NCI-H2171 treated with DMSO at 0.1 percent for 48 hours (cell line): ENCODE measurements around the gene EPHB1.

Source experiments
- DNase-seq: peaks from one replicate; lab custom pipeline; 2025; lab: John Stamatoyannopoulos, UW

The EPHB1 gene

DNA sequence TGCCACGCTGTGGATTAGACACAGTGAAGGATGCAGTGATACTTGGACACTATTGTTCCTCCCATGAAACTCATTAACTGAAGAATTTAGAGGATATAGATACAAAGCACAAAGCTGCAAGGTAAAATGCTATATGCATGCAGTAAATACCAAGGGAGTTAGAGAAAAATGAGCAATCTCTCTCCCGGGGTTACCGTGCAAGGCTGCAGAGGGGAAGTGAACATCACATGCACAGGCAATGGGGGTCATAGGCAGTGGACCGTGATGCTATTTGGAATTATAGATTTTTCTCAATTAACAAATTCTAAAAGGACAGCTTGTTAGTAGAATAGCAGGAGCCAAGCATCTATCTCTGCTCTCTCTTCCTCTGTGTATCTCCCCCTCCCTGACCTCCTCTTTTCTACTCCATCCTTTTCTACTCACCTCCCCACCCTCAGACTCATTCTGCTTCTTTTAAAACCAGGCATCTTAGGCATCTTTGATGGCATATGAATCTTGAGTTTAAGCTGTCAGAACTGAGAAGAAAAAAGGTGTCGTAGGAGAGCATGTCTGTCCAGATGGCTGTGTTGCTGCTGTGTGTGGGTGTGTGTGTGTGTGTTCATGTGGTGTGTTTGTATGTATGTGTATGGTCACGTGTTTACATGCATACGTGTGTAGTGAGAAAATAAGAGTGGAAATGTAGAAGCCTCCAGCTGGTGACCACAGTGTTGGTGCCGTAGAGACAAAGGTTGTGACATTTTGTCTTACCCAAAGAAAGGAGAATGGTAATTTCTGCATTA, 339.0 kb downstream of the EPHB1 start:
- peak; percentile 37 for DNase-seq

- peak; percentile 77 for DNase-seq
Observed at GRCh38 chr3:135134684-135135075, 339.6 kb downstream of the EPHB1 start.

DNA sequence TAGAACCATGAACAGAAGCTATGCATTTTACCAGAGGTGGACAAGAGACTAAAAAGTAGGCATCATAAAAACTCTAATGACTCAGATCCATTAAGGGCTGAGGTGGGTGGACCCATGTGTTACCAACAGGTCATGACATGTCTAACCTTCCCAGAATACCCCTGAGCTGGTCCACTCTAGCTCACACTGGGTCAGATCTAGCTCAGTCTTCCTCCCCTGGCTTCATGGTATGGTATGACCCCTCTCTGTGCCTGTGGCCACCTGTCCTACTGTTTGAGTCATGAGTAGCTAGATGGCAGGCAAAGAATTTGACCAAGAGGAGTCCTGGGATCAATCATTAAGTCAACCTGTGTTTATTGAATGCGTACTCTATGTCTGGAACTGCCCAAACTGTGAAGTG, 340.4 kb downstream of the EPHB1 start:
- no peak for DNase-seq

DNA sequence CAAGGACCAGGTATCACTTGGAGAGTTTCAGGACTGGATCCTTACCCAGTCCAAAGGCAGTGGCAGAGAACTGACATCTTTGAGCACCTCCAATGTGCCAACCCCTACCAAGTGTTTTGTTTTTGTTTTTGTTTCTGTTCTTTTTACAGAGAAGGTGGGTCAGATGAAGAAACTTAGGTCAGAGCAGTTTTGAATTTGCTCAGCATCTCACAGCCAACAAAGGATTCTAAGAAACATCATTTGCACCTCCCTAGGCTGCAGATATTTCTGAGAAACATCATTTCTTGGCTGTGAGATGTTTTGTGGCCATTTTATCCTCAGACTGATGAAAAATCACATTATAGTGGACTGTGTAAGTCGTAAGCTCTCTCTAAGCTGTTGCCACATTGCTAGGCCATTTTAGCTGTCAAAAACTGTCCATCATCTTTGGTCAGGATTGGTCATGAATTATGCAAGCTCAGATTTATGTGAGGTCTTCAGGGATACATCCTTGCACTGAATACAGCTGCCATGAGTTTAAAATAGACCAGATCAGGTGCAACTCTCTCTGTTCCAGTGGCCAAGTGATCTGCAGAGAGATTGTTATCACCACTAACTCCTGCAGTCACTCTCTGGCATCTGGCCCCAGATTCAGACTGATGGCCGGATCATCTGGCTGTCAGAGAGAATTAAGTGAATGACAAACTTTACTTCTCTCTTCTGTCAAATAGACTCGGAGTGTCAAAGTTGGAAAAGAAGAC, 341.5 kb downstream of the EPHB1 start:
- no peak for DNase-seq

- no peak for DNase-seq
Observed at GRCh38 chr3:135137296-135137695, 342.2 kb downstream of the EPHB1 start.

GRCh38 chr3:135138776-135139175, 343.7 kb downstream of the EPHB1 start:
- no peak for DNase-seq

DNA sequence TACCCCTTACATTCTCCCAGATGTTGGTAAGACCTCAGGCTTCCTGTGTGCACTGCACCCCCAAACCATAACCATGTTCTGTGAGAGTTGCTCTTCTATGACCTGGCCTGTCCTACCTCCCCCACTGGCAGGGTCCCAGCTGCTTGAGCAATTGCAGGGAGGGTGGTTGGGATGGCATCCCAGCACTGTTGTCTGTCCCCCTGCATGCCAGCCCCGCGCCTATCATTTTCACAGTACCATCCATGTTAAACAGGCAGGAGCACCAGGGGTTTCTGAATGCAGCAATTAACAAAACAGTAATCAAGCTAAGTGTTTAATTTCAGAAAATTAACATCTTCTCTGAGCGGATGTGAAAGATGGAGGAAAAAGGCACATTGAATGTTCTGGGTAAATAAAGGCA, 345.5 kb downstream of the EPHB1 start:
- DNase-seq = no peak

GRCh38 chr3:135141160-135141559, 346.1 kb downstream of the EPHB1 start:
- DNase-seq = peak; percentile 77

DNA sequence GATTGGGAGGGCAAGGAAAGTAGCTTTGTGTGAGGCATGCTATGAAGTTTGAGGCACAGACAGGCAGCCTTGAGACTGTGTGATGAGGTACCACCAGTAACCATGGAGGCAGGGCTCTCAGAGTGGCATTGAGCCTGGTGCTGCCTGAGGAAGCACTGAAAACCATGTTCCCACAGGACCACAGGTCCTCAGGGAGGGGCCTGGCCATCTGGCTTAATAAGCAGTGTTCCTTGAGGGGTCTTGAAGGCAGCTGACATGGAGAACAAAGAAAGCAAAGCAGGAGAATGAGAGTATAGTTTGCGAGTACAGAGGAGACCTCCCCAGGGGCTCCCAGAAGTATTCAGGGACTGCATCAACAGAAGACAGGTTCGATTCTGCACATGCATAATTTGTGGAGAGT, 346.6 kb downstream of the EPHB1 start:
- DNase-seq = peak; percentile 77

- DNase-seq = no peak
Observed at GRCh38 chr3:135142530-135142929, 347.5 kb downstream of the EPHB1 start.

- no peak for DNase-seq
Observed at GRCh38 chr3:135143474-135143873, 348.4 kb downstream of the EPHB1 start.

- no peak for DNase-seq
Observed at GRCh38 chr3:135145581-135145980, 350.5 kb downstream of the EPHB1 start.

- DNase-seq = no peak
Observed at GRCh38 chr3:135147657-135148056, 352.6 kb downstream of the EPHB1 start.

DNA sequence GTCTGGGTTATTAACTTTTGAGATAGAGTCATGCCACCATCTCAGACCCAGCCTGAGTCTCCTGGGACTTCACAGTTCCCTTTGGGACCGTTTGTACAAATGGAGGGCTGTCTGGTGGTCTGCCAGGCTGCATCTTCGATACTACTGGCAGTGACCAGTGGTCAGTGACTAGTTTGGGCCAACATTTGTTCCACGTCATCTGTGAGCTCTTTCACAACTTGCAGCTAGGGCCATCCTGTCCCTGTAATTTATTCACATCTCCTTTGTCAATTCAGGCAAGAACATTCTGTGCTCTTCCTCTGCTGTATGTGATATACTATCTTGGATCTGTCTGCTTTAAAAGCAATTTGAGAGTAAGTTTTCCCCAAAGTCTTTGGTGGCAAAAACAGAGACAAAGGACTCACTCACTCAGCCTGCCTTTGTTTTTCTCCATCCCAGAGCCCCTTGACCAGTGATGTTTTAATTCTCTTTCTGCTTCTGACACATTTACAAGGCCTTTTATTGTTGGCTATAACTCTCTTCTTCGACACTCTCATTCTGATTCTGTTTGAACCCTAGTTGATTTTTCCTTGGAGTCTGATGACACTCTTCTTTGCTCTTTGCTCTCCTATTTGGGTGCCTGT, 353.4 kb downstream of the EPHB1 start:
- no peak for DNase-seq

DNA sequence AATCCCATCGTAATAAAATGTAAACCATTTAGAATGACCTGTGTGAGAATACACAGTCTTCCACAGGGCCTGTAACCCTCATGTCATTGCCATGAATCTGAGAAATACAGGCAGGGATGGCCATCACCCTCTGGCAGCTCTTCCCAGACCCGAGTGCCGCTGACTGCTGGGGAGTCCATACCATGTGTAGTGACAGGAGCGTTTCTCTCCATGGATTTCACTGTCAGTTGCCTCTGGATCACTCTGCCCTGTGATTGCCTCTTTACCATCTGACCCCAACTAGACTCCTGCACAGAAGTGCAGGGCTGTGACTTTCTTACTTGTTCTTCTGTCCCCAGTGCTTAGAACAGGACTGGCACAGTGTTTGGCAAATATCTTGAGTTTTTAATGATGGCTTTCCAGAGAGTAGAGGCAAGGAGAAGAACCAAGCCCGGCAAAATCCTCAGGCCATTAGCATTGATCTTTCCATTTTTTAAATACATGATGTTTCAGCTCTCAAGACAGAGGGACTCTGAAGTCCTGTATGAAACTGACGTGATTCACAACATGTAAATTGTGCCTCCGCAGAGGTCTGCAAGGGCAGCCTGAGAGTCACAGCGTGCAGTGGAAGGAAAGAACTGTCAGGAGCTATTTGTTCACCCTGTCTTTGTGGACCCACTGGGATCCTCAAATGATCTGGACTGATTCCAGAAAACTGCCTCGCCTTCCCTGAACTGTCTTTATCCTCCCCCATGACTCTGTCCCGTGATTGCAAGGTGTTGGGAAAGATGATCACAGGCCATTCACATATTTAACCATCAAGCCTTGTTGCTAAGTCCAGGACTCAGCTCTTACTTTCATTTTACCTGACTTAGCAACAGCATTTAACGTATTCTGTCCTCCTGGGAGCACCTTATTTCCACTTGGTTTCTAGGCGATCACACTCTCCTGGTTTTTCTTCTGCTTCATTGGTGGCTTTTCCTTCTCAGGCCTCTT, 354.9 kb downstream of the EPHB1 start:
- DNase-seq = no peak

GRCh38 chr3:135154186-135154585, 359.1 kb downstream of the EPHB1 start:
- no peak for DNase-seq

DNA sequence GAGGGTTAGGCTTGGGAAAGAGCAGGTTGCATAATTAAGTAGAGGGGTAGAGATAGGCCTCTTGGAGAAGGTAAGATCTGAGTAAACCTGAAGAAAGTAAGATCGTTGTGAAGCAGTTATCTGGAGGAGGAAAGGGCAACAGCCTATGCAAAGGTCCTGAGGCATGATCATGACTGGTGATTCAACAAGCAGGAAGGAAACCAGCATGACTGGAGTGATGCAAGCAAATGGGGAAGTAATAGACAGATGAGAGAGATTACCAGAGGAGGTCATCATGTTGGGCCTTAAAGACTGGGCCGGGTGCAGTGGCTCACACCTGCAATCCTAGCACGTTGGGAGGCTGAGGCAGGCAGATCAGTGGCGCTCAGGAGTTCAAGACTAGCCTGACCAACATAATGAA, 360.2 kb downstream of the EPHB1 start:
- no peak for DNase-seq

- DNase-seq = no peak
Observed at GRCh38 chr3:135155791-135156190, 360.7 kb downstream of the EPHB1 start.

GRCh38 chr3:135157045-135157740, 362.1 kb downstream of the EPHB1 start:
- no peak for DNase-seq

- DNase-seq = no peak
Observed at GRCh38 chr3:135158520-135158919, 363.5 kb downstream of the EPHB1 start.

GRCh38 chr3:135159681-135160247, 364.7 kb downstream of the EPHB1 start:
- peak; percentile 25 for DNase-seq
